Ammon's horn (tissue), 1 donor: Measurements from ENCODE around the gene GULP1.

Experiments
- DNase-seq: peaks from one replicate; pipeline ENCODE4 v3.0.0-alpha.2; 2016; ENCODE audit warnings: low spot score

The GULP1 gene

GRCh38 chr2:188367164-188367563 is 75.5 kb downstream of the GULP1 start:
- no peak for DNase-seq

DNA sequence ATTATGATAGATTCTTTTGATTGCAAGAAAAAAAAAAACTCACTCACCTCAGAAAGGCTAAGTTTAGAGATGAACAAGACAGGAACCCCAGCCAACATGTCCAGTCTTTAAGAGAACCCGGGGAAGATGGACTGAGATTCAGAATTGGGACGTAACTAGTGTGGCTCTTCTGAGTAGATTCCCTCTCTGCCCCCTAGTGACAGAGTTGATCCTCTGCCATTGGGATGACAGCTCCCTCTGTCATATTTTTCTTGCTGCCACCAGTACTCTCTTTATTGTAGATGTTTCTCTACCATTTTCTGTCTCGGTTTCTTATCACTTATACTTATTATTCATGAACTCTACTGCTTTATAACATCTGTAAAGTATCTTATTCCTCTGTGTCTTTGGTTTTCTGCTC is 77.7 kb downstream of the GULP1 start:
- peak; percentile 72 for DNase-seq

DNA sequence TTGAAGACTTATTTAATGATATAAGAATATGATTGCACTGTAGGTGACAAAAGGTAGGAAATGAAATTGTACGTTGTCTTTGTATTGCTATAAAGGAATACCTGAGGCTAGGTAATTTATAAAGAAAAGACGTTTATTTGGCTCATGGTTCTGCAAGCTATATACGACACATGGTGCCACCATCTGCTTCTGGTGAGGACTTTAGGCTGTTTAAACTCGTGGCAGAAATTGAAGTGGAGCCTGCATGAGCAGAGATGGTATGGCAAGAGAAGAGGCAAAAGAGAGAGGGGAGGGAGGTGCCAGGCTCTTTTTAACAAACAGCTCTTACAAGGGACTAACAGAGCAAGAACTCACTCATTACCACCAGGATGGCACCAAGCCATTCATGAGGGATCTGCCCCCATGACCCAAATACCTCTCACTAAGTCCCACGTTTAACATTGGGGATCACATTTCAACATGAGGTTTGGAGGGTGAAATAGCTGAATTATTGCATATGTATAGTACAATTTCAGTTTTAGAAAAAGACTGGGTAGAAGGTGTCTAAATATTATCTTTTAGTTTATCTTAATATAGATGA is 86.8 kb downstream of the GULP1 start:
- DNase-seq = no peak

GRCh38 chr2:188379748-188380147 is 88.1 kb downstream of the GULP1 start:
- DNase-seq = no peak

DNA sequence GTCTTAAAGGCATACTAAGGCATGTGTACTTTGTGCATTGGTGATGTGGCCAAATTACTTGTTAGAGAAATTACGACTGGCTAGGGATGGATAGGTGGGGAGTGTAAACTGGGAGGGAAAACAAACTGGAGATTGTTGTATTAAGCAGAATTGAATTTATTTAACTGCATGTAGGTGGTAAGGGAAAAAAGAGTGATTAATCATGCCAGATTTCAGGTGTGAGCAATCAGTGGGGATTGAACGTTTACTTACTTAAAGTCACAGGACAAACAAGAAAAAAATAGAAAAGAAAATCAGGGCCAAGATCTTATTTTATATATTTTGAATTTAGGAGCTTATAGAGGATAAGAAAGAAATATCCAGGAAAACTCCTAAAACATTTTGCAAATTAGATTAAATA is 88.6 kb downstream of the GULP1 start:
- no peak for DNase-seq

GRCh38 chr2:188381614-188382013 is 89.9 kb downstream of the GULP1 start:
- no peak for DNase-seq

DNA sequence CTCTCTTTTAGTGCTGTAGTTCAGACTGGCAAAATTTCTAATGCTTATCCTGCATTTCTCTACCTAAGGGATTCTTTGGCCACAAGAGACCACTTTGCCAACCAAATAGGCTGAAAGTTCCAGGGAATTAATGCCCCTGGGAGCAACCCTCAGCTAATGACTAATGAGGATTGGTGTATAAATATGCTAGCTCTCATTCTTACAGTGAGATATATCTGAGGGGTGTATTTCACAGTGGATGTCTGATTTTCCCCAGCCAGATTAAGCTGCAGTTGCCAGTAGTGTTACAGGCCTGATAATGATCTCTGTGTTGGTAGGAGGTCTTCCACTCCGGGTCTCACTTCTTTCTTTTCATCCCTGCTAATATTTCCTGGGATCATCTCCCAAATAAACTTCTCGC is 90.4 kb downstream of the GULP1 start:
- no peak for DNase-seq

GRCh38 chr2:188383158-188383557 is 91.5 kb downstream of the GULP1 start:
- DNase-seq = no peak

- DNase-seq = no peak
Observed at GRCh38 chr2:188385857-188386256, 94.2 kb downstream of the GULP1 start.

- no peak for DNase-seq
Observed at GRCh38 chr2:188388831-188389230, 97.2 kb downstream of the GULP1 start.

- no peak for DNase-seq
Observed at GRCh38 chr2:188391354-188391753, 99.7 kb downstream of the GULP1 start.

- no peak for DNase-seq
Observed at GRCh38 chr2:188394931-188395472, 103.3 kb downstream of the GULP1 start.

GRCh38 chr2:188395903-188396689 is 104.4 kb downstream of the GULP1 start:
- DNase-seq = no peak

DNA sequence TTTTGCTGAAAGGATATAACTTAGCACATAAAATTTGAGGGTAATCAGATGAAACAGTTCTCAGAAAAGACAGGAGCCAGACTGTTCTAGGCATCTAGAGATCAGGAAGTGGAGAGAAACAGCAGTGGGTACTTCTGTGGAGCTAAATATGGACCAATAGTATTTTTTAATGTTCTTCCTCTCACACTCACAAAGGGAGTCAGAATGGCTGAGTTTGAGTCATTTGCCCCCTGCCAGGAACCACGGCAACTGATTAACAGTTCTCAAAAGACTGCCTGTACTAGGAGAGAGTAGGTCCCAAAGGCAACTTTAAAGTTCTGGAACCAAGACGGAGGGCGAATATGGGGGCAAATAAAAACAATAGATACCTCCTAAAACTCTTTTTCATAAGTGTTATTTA is 107.5 kb downstream of the GULP1 start:
- no peak for DNase-seq

- no peak for DNase-seq
Observed at GRCh38 chr2:188403676-188404075, 112.0 kb downstream of the GULP1 start.

- DNase-seq = no peak
Observed at GRCh38 chr2:188404341-188405004, 112.8 kb downstream of the GULP1 start.

DNA sequence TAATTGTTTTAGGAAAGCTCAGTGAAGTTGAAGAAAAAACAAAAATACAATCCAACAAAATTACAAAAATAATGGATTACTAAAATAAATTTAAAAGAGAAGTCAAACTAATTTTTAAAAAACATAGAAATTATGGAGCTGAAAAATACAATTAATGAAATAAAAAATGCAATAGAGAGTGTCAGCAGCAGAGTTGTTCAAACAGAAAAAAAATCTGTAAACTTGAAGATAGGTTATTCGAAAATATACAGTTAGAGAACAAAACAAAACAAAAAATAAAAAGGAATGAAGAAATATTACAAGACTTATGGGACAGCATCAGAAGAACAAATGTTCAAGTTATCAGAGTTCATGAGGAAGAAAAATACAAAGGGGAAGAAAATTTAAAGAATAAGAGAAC is 114.7 kb downstream of the GULP1 start:
- no peak for DNase-seq

DNA sequence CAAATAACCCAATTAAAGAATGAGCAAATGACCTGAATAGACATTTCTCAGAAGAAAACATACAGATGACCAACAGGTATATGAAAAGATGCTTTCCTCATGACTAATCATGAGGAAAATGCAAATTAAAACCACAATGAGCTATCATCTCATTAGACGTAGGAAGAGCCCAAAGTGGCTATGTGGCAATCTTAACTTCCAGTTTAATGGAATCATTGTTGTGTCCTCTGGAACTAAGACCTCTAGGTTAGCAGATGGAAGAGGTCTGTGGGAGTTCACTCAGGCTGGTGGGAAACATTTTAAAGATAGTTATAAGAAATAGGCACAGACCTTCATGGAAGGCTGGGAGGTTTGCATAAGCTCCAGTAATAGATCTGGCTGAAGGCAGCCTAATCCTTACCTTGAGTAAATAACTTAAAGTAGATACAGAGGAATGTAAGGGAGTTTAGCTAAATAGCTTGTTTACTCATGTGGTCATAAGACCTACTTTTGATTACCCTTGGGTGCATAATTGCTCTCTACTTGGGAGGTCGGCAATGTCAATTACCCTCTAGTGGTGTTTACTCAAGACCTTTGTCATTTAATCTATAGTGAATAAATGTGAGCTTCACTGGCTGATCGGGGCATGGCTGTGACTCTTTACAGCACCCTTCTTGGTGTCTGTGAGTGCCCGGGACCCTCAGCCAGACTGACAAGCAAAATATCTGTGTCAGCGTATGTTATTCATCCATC is 119.0 kb downstream of the GULP1 start:
- no peak for DNase-seq

GRCh38 chr2:188412190-188412589 is 120.5 kb downstream of the GULP1 start:
- DNase-seq = no peak

DNA sequence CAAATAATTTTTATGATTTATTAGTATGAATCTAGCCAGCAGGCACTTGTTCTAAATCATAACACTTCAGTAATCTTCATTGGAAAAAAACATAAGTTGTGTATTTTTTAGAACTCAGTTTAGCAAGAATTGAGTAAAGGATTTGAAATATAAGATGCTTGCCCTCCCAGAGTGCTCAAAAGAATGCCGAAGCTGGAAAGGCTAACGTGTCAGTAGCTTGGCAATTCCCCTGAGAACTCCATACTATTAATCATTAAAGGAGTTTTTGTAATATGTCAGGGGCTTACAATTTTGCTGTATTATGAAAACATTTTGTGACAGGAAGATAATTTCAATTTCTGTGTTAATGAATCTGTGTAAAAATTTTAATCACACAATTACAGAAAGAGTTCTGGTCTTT is 122.7 kb downstream of the GULP1 start:
- no peak for DNase-seq

GRCh38 chr2:188414869-188415753 is 123.4 kb downstream of the GULP1 start:
- DNase-seq = no peak

- DNase-seq = no peak
Observed at GRCh38 chr2:188415754-188416083, 124.0 kb downstream of the GULP1 start.
